ENCODE results near the gene RARA. TPM values are rescaled to one million over a fixed set of nuclear protein-coding genes. Genes with fewer than 3 reads are reported as not detected.
"Not testable (repeated sequence)": the region's sequence is repeated elsewhere in the genome, so short reads cannot be mapped to it uniquely, and the experiment has no call there.

Gene RARA
- total RNA-seq, 6 experiments from 2014 or later: 27.1 to 32.2 (median 28.8) TPM

DNA sequence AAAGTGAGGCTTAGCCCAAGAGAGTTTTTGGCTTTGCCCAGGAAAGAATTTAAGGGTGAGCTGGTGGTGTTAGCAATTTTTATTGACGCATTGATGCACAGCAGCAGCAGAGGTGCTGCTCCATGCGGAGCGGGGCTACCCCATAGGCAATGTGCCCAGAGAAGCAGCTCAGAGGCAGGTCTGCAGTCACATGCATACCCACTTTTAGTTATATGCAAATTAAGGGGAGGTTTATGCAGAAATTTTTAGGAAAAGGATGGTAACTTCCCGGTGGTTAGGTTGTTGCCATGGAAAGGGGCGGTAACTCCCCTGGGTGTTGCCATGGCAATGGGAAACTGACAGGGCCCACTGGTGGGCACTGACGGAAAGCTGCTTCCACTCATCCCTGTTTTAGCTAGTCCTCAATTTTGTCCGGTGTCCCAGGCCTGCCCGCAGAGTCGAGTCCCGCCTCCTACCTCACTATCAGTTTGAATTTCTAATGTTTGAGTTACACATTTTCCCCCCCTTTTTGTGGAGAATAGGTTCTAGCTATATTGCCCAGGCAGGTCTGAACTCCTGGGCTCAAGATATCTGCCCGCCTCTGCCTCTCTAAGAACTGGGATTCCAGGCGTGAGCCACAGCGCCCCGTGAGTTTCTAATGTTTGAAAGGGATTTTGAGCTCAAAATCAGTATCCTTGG is 66.0 kb downstream of the RARA start:
- Mint-ChIP-seq H3K27ac (no peak overlapping the region), H3K4me3 (no peak overlapping the region), H3K9me3 (peaks cover 23% of the 10 kb centered on the region), H3K4me1 (ENCODE audit: low read depth) (peaks cover 19% of the 10 kb centered on the region), H3K36me3 (ENCODE audit: low read depth) (peaks cover 28% of the 10 kb centered on the region), H3K27me3 (ENCODE audit: insufficient read depth) (no peaks in the 10 kb centered on the region)
- no peak for DNase-seq
- TF ChIP-seq, protein P1, sequence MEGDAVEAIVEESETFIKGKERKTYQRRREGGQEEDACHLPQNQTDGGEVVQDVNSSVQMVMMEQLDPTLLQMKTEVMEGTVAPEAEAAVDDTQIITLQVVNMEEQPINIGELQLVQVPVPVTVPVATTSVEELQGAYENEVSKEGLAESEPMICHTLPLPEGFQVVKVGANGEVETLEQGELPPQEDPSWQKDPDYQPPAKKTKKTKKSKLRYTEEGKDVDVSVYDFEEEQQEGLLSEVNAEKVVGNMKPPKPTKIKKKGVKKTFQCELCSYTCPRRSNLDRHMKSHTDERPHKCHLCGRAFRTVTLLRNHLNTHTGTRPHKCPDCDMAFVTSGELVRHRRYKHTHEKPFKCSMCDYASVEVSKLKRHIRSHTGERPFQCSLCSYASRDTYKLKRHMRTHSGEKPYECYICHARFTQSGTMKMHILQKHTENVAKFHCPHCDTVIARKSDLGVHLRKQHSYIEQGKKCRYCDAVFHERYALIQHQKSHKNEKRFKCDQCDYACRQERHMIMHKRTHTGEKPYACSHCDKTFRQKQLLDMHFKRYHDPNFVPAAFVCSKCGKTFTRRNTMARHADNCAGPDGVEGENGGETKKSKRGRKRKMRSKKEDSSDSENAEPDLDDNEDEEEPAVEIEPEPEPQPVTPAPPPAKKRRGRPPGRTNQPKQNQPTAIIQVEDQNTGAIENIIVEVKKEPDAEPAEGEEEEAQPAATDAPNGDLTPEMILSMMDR (IDR thresholded peaks at IDR 0.05): no peak

DNA sequence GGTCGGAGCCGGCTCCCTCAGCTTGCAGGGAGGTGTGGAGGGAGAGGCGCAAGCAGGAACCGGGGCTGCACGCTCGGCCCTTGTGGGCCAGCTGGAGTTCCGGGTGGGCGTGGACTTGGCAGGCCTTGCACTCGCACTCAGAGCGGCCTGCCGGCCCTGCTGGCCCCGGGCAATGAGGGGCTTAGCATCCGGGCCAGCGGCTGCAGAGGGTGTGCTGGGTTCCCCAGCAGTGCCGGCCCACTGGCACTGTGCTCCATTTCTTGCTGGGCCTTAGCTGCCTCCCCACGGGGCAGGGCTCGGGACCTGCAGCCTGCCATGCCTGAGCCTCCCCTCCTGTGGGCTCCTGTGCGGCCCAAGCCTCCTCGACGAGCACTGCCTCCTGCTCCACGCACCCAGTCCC is 66.8 kb downstream of the RARA start:
- not testable (repeated sequence) for H3K4me3 Mint-ChIP-seq; H3K27me3 Mint-ChIP-seq (ENCODE audit: insufficient read depth); DNase-seq; H3K27ac Mint-ChIP-seq
- peaks cover 23% of the 10 kb centered on the region for H3K9me3 Mint-ChIP-seq
- H3K36me3 Mint-ChIP-seq (ENCODE audit: low read depth): peaks cover 28% of the 10 kb centered on the region
- peaks cover 19% of the 10 kb centered on the region for H3K4me1 Mint-ChIP-seq (ENCODE audit: low read depth)

DNA sequence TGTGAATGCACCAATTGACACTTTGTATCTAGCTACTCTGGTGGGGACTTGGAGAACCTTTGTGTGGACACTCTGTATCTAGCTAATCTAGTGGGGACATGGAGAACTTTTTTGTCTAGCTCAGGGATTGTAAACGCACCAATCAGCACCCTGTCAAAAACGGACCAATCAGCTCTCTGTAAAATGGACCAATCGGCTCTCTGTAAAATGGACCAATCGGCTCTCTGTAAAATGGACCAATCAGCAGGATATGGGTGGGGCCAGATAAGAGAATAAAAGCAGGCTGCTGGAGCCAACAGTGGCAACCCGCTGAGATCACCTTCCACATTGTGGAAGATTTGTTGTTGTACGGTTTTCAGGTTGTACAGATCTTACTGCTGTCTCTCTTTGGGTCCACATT is 67.6 kb downstream of the RARA start:
- not testable (repeated sequence) for DNase-seq; H3K27ac Mint-ChIP-seq; H3K27me3 Mint-ChIP-seq (ENCODE audit: insufficient read depth); H3K4me3 Mint-ChIP-seq
- Mint-ChIP-seq H3K9me3 (peaks cover 23% of the 10 kb centered on the region), H3K36me3 (ENCODE audit: low read depth) (peaks cover 25% of the 10 kb centered on the region), H3K4me1 (ENCODE audit: low read depth) (peaks cover 19% of the 10 kb centered on the region)

DNA sequence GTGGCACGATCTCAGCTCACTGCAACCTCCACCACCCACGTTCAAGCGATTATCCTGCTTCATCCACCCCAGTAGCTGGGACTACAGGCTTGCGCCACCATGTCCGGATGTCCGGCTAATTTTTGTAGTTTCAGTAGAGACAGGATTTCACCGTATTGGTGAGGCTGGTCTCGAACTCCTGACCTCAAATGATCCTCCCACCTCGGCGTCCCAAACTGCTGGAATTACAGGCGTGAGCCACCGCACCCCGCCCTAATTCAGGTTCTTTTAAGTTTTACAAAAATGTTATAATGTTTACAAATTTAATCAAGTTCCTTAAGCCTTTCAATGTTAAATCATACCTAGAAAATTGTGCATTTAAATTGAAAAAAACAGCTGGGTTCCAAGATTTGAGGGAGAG is 68.9 kb downstream of the RARA start:
- Mint-ChIP-seq H3K9me3 (peaks cover 14% of the 10 kb centered on the region), H3K36me3 (ENCODE audit: low read depth) (peaks cover 15% of the 10 kb centered on the region), H3K27me3 (ENCODE audit: insufficient read depth) (no peaks in the 10 kb centered on the region; the same call in 1 of the 2 replicates), H3K27ac (no peak overlapping the region), H3K4me3 (no peak overlapping the region), H3K4me1 (ENCODE audit: low read depth) (peaks cover 9% of the 10 kb centered on the region)
- TF ChIP-seq, protein P1 (IDR thresholded peaks at IDR 0.05): no peak
- DNase-seq: no peak

DNA sequence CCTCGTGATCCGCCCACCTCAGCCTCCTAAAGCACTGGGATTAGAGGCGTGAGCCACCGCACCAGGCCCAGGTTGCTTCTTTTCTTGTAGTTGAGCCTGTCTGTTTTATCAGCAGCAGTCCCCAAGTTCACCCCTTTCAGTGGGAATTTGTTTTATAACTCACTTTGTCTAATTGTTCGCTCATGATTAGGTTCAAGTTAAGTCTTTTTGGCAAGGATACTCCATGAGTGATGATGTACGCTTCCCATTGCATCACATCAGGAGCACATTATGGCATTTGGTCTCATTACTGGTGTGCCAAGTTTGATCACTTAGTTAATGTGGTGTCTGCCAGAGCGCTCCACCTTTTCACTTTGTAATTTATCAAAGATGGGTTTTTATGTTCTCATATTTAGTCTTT is 70.0 kb downstream of the RARA start:
- Mint-ChIP-seq H3K4me3 (no peak overlapping the region), H3K9me3 (peaks cover 7% of the 10 kb centered on the region; the same call in 1 of the 2 replicates), H3K36me3 (ENCODE audit: low read depth) (peaks cover 8% of the 10 kb centered on the region), H3K27me3 (ENCODE audit: insufficient read depth) (no peaks in the 10 kb centered on the region; the same call in 1 of the 2 replicates), H3K27ac (no peak overlapping the region), H3K4me1 (ENCODE audit: low read depth) (no peaks in the 10 kb centered on the region)
- TF ChIP-seq, protein P1 (IDR thresholded peaks at IDR 0.05): no peak
- DNase-seq: no peak

DNA sequence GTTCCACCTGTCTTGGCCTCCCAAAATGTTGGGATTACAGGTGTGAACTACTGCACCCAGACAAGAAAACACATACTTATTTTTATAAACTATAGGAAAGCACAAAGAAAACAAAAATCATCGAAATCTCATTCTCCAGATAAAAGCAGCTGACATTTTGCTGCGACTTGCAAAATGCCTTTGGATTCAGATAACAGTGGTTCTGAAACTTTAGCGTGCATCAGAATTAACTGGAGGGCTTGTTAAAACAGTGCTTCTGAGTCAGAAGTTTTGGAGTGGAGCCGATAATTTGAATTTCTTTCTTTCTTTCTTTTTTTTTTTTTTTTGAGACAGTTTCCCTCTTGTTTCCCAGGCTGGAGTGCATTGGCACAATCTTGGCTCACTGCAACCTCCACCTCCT is 73.3 kb downstream of the RARA start:
- Mint-ChIP-seq H3K27ac (no peak overlapping the region), H3K9me3 (no peaks in the 10 kb centered on the region), H3K4me3 (no peak overlapping the region), H3K27me3 (ENCODE audit: insufficient read depth) (no peaks in the 10 kb centered on the region; the same call in 1 of the 2 replicates), H3K36me3 (ENCODE audit: low read depth) (no peaks in the 10 kb centered on the region), H3K4me1 (ENCODE audit: low read depth) (no peaks in the 10 kb centered on the region)
- TF ChIP-seq, protein P1 (IDR thresholded peaks at IDR 0.05): no peak
- no peak for DNase-seq

DNA sequence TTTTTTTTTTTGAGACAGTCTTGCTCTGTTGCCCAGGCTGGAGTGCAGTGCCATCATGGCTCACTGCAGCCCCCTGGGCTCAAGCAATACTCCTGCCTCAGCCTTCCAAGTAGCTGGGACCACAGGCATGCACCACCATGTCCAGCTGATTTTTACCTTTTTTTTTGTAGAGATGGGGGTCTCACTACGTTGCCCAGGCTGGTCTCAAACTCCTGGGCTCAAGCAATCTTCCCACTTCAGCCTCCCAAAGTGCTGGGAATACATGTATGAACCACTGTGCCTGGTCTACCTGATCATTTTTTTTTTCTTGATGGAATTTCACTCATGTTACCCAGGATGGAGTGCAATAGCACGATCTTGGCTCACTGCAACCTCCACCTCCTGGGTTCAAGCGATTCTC is 77.6 kb downstream of the RARA start:
- DNase-seq; H3K9me3 Mint-ChIP-seq; H3K4me1 Mint-ChIP-seq (ENCODE audit: low read depth); H3K27ac Mint-ChIP-seq; H3K27me3 Mint-ChIP-seq (ENCODE audit: insufficient read depth); H3K36me3 Mint-ChIP-seq (ENCODE audit: low read depth); H3K4me3 Mint-ChIP-seq: not testable (repeated sequence)
